OCI-LY1 (cell line): Measurements from ENCODE around the gene DRD1.

ENCODE experiments used
- CTCF ChIP-seq: fragments of 200-600 bp; sonication (generic), shearing (Covaris generic); IDR thresholded peaks from 2 replicates; pipeline ENCODE4 v1.5.1; 2017; ENCODE audit warnings: mild to moderate bottlenecking, antibody characterized with exemption, low read length, moderate library complexity, mixed read lengths
- EZH2 ChIP-seq: fragments of 200-600 bp; sonication (generic), shearing (Covaris generic); IDR thresholded peaks from 2 replicates; pipeline ENCODE4 v1.8.0; 2017; ENCODE audit warnings: borderline replicate concordance, mixed run types, mild to moderate bottlenecking, antibody characterized with exemption, low read length, moderate library complexity, mixed read lengths

- no peak for TF ChIP-seq EZH2
- TF ChIP-seq CTCF = no peak
Measured at GRCh38 chr5:175477440-175477839, 33.5 kb upstream of the DRD1 start.
